ENCODE data around the gene NAA80.
A peak's percentile ranks its signal among the peaks of the same experiment; 100 is the strongest.

The NAA80 gene

GRCh38 chr3:50327943-50328691 lies 28.9 kb upstream of the NAA80 start, which contains the start of gene TUSC2:
Gene TUSC2 (minus strand): TSS chr3:50328223. CDS start chr3:50328099, 124 bp downstream.
- DNase-seq, result peak; percentile 94 to 96

GRCh38 chr3:50327129-50327528 lies 27.9 kb upstream of the NAA80 start:
- no peak for DNase-seq

GRCh38 chr3:50326182-50326541 lies 27.0 kb upstream of the NAA80 start:
- peak in 1 of 2 donors; percentile 1 for DNase-seq

GRCh38 chr3:50325497-50326181 lies 26.4 kb upstream of the NAA80 start:
- peak in 1 of 2 donors; percentile 1 for DNase-seq

GRCh38 chr3:50325113-50325480 lies 25.9 kb upstream of the NAA80 start:
- DNase-seq, result no peak

GRCh38 chr3:50324351-50325112 lies 25.3 kb upstream of the NAA80 start:
- DNase-seq, result peak; percentile 55 to 59

GRCh38 chr3:50323614-50324199 lies 24.5 kb upstream of the NAA80 start:
- no peak for DNase-seq

GRCh38 chr3:50323092-50323600 lies 23.9 kb upstream of the NAA80 start:
- peak in 1 of 2 donors; percentile 1 for DNase-seq

GRCh38 chr3:50322386-50323091 lies 23.3 kb upstream of the NAA80 start, which contains the start of gene HYAL2:
Gene HYAL2 (minus strand): TSS chr3:50322745. CDS start chr3:50320489, 2,256 bp downstream.
- DNase-seq, result peak in 1 of 2 donors; percentile 2

- no peak for DNase-seq
Measured at GRCh38 chr3:50322115-50322385, 22.8 kb upstream of the NAA80 start.

GRCh38 chr3:50321336-50322114 lies 22.3 kb upstream of the NAA80 start:
- DNase-seq, result peak; percentile 82 to 85

GRCh38 chr3:50320853-50321335 lies 21.7 kb upstream of the NAA80 start:
- DNase-seq, result peak; percentile 65 to 75

GRCh38 chr3:50319894-50320625 lies 20.9 kb upstream of the NAA80 start:
- peak in 1 of 2 donors; percentile 3 for DNase-seq

GRCh38 chr3:50319181-50319893 lies 20.1 kb upstream of the NAA80 start:
- no peak for DNase-seq

GRCh38 chr3:50318615-50319014 lies 19.4 kb upstream of the NAA80 start:
- peak in 1 of 2 donors; percentile 1 for DNase-seq

- DNase-seq, result no peak
Measured at GRCh38 chr3:50318163-50318562, 19.0 kb upstream of the NAA80 start.

GRCh38 chr3:50317300-50317699 lies 18.1 kb upstream of the NAA80 start:
- DNase-seq, result peak in 1 of 2 donors; percentile 1

- DNase-seq, result peak; percentile 71 to 73
Measured at GRCh38 chr3:50316657-50317242, 17.5 kb upstream of the NAA80 start.

- no peak for DNase-seq
Measured at GRCh38 chr3:50314816-50315215, 15.6 kb upstream of the NAA80 start.

GRCh38 chr3:50314342-50314741 lies 15.1 kb upstream of the NAA80 start:
- DNase-seq, result no peak

All from activated CD4-positive, alpha-beta T cell treated with anti-CD3 and anti-CD28 coated beads for 4 hours (primary cell).